GM23248 (cell line): ENCODE results near the gene SLX4IP.

Experiments used
- EZH2 ChIP-seq: fragments of 200-600 bp; sonication (generic); IDR thresholded peaks from 2 replicates; pipeline ENCODE4 v1.6.1; 2018; ENCODE audit warnings: antibody characterized with exemption, mild to moderate bottlenecking; ENCODE audit not compliant: insufficient read depth, poor library complexity, severe bottlenecking
- EZH2phosphoT487 ChIP-seq: fragments of 200-600 bp; sonication (generic); IDR thresholded peaks from 2 replicates; pipeline ENCODE4 v1.6.1; 2018; ENCODE audit warnings: antibody characterized with exemption, moderate library complexity, mild to moderate bottlenecking, low read depth; ENCODE audit not compliant: insufficient read depth

- TF ChIP-seq EZH2 (no peak), EZH2phosphoT487 (no peak)
These were observed 239.0 kb downstream of the SLX4IP start, which contains the start of gene JAG1 for GRCh38 chr20:10673842-10674683.
